Adrenal gland (tissue), 12 donors: Measurements from ENCODE around the gene WDR6. TPM values are rescaled to one million over a fixed set of nuclear protein-coding genes. Genes with fewer than 3 reads are reported as not detected.

Source experiments
- DNase-seq, 7 donors: peaks; one replicate each; pipeline ENCODE4 v3.0.0-alpha.2; 2019 to 2020
- H3K27ac ChIP-seq, 5 donors: fragments of 200-600 bp; sonication (generic) in 4 of 5; 1 replicate in 3 of 5; 2 replicates in 2 of 5; pipeline versions ENCODE4 v1.5.1 to v1.8.0; 2016 to 2020; ENCODE audit warnings: mild to moderate bottlenecking in 1 of 5
- H3K27me3 ChIP-seq: fragments of 200-600 bp; 2 replicates; pipeline ENCODE4 v1.8.0; 2021
- H3K36me3 ChIP-seq, 2 donors: fragments of 200-600 bp; replicated peaks in 1 of 2; 1 replicate in 1 of 2; 2 replicates in 1 of 2; pipeline versions ENCODE4 v1.5.1 to v1.8.0; 2018 to 2022
- H3K4me1 ChIP-seq, 2 donors: fragments of 200-600 bp; replicated peaks in 1 of 2; 1 replicate in 1 of 2; 2 replicates in 1 of 2; pipeline versions ENCODE4 v1.5.1 to v1.8.0; 2018 to 2021
- H3K4me3 ChIP-seq, 4 donors: fragments of 200-600 bp; sonication (generic) in 3 of 4; one replicate each; pipeline ENCODE4 v1.5.1; 2016 to 2018
- H3K9me3 ChIP-seq, 3 donors: fragments of 200-600 bp; sonication (generic) in 1 of 3; replicated peaks in 1 of 3; 1 replicate in 2 of 3; 2 replicates in 1 of 3; pipeline versions ENCODE4 v1.5.1 to v1.8.0; 2016 to 2021
- POLR2A ChIP-seq, 2 donors: fragments of 450-650 bp; IDR thresholded peaks; one replicate each; pipeline ENCODE4 v1.6.1; 2017; ENCODE audit warnings: antibody characterized with exemption in 2 of 2, mild to moderate bottlenecking in 2 of 2, moderate library complexity in 1 of 2
- WGBS, 4 donors: extraction: QIAGEN DNeasy Blood & Tissue Kit in 2 of 4; methylation state at CpG; one replicate each; pipeline versions ENCODE4 v1.1.5 to v1.1.7; 2013 to 2017; 5-methylcytosine and 5-hydroxymethylcytosine counted together
- intact Hi-C, 2 donors: fragments of 100-400 bp; cut with DNase I; formaldehyde crosslinking; loops; one replicate each; pipeline versions ENCODE4 v1.14.1 to v1.15.0; 2022 to 2023
- polyA plus RNA-seq, 3 donors: library from polyadenylated mRNA; stranded (reverse); fragments of 200-250 nt in 2 of 3; fragments of 350-450 nt in 1 of 3; fragmentation: Illumina TruSeq in 1 of 3; extraction: RNeasy Lipid Tissue Mini Kit (QIAGEN cat#74804) in 1 of 3; gene quantifications; one replicate each; pipeline ENCODE4 v1.2.3, GENCODE V29; 2013 to 2014
- total RNA-seq, 9 donors: library from RNA; depleted of rRNA in 4 of 9; stranded (reverse); fragments of >200 nt in 4 of 9; fragments of 120-200 nt in 1 of 9; fragmentation: NEBNext Ultra II Directional in 1 of 9; extraction: Animal tissue kit (Norgen Biotek cat#: 25700) in 1 of 9; gene quantifications; one replicate each; pipeline versions ENCODE4 v1.1.0 to v1.2.4, GENCODE V29; 2013 to 2023
- TF ChIP-seq, protein P1 (sequence below), 6 experiments: fragments of 450-650 bp in 4 of 6; fragments of 200-600 bp in 2 of 6; sonication (generic) in 1 of 6; IDR thresholded peaks; 1 replicate in 5 of 6; 2 replicates in 1 of 6; pipeline versions ENCODE4 v1.5.1 to v1.8.0; 2016 to 2021; ENCODE audit warnings: antibody characterized with exemption in 6 of 6, mild to moderate bottlenecking in 2 of 6, moderate library complexity in 1 of 6
- donor health status: healthy with polysubstance abuse.
- donor health status: Bipolar disorder and iron deficiency.
- donor health status: DM: yes; HTN: yes; CAD: no.
- donor health status: DM: no; HTN: no; CAD: no.
- donor health status: DM: no; HTN: no; CAD: no.
- donor health status: DM: yes; HTN: yes; CAD: no.

WDR6 gene
- total and polyA plus RNA-seq, 12 donors = 86.0 to 699 (median 177) TPM

DNA sequence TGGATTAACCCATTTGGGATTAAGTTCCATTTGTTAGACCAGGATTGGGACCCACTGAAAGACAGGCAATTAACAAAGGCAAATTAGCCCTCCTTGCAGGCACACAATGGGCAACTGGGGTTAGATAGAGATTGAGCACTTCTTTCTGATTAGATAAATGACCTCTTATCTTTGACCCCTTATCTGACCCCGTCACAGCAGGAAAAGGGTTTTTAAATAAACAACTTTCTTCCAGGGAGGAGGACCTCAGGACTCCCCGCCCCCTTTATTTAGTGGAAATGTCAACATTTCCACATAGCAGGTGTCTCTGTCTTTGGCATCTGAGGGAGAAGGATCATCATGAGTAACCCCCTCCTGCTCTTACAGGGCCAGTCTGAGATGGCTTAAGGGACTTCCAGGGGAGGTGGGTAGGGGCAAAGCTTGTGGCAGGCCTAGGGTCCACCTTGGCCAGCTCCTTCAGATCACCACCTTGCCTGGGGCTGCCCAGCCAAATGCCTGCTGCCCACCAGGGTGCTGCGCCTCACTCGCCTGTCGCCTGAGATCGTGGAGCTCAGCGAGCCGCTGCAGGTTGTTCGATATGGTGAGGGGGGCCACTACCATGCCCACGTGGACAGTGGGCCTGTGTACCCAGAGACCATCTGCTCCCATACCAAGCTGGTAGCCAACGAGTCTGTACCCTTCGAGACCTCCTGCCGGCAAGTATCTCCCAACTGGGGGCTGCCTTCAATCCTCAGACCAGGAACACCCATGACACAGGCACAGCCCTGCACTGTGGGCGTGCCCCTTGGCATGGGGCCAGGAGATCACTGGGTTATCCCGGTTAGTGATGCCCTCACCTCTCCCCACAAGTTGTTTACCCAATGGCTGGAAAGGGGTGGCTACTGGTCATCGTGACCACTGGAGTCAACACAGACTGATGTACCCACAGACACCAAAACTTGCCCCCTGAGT lies 2.6 kb upstream of the WDR6 start:
- peaks cover 9 to 20% of the 10 kb centered on the region in 2 donors for H3K4me1 ChIP-seq
- H3K27me3 ChIP-seq = no peaks in the 10 kb centered on the region
- no peaks in the 10 kb centered on the region for H3K36me3 ChIP-seq
- TF ChIP-seq, protein P1, sequence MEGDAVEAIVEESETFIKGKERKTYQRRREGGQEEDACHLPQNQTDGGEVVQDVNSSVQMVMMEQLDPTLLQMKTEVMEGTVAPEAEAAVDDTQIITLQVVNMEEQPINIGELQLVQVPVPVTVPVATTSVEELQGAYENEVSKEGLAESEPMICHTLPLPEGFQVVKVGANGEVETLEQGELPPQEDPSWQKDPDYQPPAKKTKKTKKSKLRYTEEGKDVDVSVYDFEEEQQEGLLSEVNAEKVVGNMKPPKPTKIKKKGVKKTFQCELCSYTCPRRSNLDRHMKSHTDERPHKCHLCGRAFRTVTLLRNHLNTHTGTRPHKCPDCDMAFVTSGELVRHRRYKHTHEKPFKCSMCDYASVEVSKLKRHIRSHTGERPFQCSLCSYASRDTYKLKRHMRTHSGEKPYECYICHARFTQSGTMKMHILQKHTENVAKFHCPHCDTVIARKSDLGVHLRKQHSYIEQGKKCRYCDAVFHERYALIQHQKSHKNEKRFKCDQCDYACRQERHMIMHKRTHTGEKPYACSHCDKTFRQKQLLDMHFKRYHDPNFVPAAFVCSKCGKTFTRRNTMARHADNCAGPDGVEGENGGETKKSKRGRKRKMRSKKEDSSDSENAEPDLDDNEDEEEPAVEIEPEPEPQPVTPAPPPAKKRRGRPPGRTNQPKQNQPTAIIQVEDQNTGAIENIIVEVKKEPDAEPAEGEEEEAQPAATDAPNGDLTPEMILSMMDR (IDR thresholded peaks at IDR 0.05) = no peak
- no peak for TF ChIP-seq POLR2A (IDR thresholded peaks at IDR 0.05)
- H3K27ac ChIP-seq = no peak overlapping the region
- 85 to 92% (median 91%) methylated on average over 5 to 16 of the region's 16 CpGs for WGBS, 4 donors
- peak in 1 of 7 donors; percentile 64 for DNase-seq
- no peak overlapping the region for H3K4me3 ChIP-seq
- intact Hi-C loops = no loop called here
- H3K9me3 ChIP-seq = no peaks in the 10 kb centered on the region

DNA sequence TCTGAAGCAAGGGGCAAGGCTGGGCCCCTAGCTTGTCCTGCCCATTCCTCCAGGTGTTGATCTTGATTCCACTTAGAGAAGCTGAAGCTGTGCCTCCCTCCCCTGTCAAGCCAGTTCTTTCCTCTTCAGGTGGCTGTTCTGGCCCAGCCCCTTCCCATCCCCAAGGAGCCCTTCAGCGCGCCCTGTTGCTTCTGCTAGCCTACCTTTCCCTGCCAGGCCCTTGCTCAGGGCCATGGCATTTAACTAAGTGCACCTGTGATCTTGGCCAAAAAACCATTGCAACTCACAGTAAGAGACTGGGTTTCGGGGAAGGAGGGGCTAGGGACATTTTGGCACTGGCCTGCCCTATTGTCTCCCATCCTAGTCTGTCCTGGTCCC lies 1.9 kb upstream of the WDR6 start:
- TF ChIP-seq, protein P1 (IDR thresholded peaks at IDR 0.05) = no peak
- no peak for TF ChIP-seq POLR2A (IDR thresholded peaks at IDR 0.05)
- 97 to 100% (median 97%) methylated on average over 3 of the region's 3 CpGs; no CpG with 5 or more reads in 1 of the 4 donors for WGBS, 4 donors
- no peaks in the 10 kb centered on the region for H3K27me3 ChIP-seq
- no peaks in the 10 kb centered on the region for H3K9me3 ChIP-seq
- H3K4me3 ChIP-seq = no peak overlapping the region
- intact Hi-C loops = no loop called here
- no peak for DNase-seq
- H3K4me1 ChIP-seq = peaks cover 9 to 20% of the 10 kb centered on the region in 2 donors
- H3K36me3 ChIP-seq = no peaks in the 10 kb centered on the region
- H3K27ac ChIP-seq = no peak overlapping the region

DNA sequence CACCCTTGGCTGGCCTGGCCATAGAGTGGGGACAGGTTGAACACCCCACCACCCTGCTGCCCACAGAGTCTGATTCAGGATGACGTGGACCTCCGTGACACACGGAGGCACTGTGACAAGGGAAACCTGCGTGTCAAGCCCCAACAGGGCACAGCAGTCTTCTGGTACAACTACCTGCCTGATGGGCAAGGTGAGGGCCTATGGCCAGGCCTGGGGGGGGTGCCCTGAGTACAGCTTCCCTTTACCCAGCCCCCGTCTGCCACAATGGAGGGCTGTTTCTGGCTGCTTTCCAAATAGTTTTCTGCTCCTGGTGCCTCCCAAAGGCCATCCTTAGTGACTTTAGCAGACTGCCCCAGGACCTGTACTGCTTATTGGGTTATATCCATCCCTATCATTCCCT lies 1.2 kb upstream of the WDR6 start:
- TF ChIP-seq, protein P1 (IDR thresholded peaks at IDR 0.05) = no peak
- no peak for TF ChIP-seq POLR2A (IDR thresholded peaks at IDR 0.05)
- Histone ChIP-seq H3K4me3 (peak overlapping the region in 1 of 4 donors; percentile 66), H3K27me3 (no peaks in the 10 kb centered on the region), H3K4me1 (peaks cover 11 to 22% of the 10 kb centered on the region in 2 donors), H3K36me3 (no peaks in the 10 kb centered on the region), H3K9me3 (no peaks in the 10 kb centered on the region), H3K27ac (peak overlapping the region in 4 of 5 donors; percentile 84 to 95 (median 92))
- peak in 1 of 7 donors; percentile 45 for DNase-seq
- intact Hi-C loops = no loop called here
- 81 to 100% (median 96%) methylated on average over 4 to 5 of the region's 5 CpGs for WGBS, 4 donors

DNA sequence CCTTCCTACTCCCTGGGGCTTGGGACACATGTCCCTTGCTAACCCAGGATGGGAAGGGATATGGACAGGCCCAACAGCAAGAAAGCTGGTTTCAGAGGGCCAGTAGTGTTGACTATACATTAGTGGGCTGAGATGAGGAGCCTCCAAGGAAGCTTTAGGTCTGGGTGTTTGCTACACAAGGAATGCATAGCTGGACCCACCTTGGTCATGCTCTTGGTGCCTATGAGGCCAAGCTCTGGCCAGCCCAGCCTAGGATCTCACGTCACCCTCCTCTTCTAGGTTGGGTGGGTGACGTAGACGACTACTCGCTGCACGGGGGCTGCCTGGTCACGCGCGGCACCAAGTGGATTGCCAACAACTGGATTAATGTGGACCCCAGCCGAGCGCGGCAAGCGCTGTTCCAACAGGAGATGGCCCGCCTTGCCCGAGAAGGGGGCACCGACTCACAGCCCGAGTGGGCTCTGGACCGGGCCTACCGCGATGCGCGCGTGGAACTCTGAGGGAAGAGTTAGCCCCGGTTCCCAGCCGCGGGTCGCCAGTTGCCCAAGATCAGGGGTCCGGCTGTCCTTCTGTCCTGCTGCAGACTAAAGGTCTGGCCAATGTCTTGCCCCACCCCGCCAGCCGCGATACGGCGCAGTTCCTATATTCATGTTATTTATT lies 653 bp upstream of the WDR6 start:
- no peaks in the 10 kb centered on the region for H3K36me3 ChIP-seq
- peak overlapping the region; percentile 35 to 66 (median 54) for H3K4me3 ChIP-seq
- TF ChIP-seq, protein P1 (IDR thresholded peaks at IDR 0.05) = no peak
- peak in 1 of 2 donors; percentile 15 for TF ChIP-seq POLR2A (IDR thresholded peaks at IDR 0.05)
- intact Hi-C loops = no loop called here
- H3K9me3 ChIP-seq = no peaks in the 10 kb centered on the region
- WGBS, 4 donors = 0 to 5% (median 2%) methylated on average over 5 to 32 of the region's 32 CpGs
- peaks cover 16 to 27% of the 10 kb centered on the region in 2 donors for H3K4me1 ChIP-seq
- peak; percentile 59 to 84 (median 66) for DNase-seq
- H3K27me3 ChIP-seq = no peaks in the 10 kb centered on the region
- H3K27ac ChIP-seq = peak overlapping the region; percentile 84 to 98 (median 94)
